Hepatocyte (in vitro differentiated cells): ENCODE results near the gene BEAN1.

Experiments
- CTCF ChIP-seq: fragments of 200-600 bp; sonication (generic); IDR thresholded peaks from 2 replicates; pipeline ENCODE4 v1.5.1; 2016; ENCODE audit warnings: antibody characterized with exemption, mild to moderate bottlenecking; ENCODE audit not compliant: poor library complexity
- EZH2 ChIP-seq: fragments of 200-600 bp; sonication (generic); IDR thresholded peaks from 2 replicates; pipeline ENCODE4 v1.6.1; 2016; ENCODE audit warnings: antibody characterized with exemption, mild to moderate bottlenecking, borderline replicate concordance
- EZH2phosphoT487 ChIP-seq: fragments of 200-600 bp; sonication (generic); IDR thresholded peaks from one replicate; pipeline ENCODE4 v1.6.1; 2018; ENCODE audit warnings: antibody characterized with exemption, mild to moderate bottlenecking, low read depth, moderate library complexity; ENCODE audit not compliant: unreplicated experiment, severe bottlenecking

GRCh38 chr16:66400503-66401380 lies 26.4 kb upstream of the BEAN1 start:
- TF ChIP-seq CTCF (no peak), EZH2phosphoT487 (no peak), EZH2 (no peak)
